SK-N-MC (cell line): ENCODE results near the gene NACC2.

Experiments used
- EZH2 ChIP-seq: fragments of 200-600 bp; sonication (generic); IDR thresholded peaks from one replicate; pipeline ENCODE4 v1.6.1; 2017; ENCODE audit warnings: antibody characterized with exemption
- POLR2AphosphoS5 ChIP-seq: IDR thresholded peaks from 2 replicates; pipeline ENCODE4 v1.6.1; 2012; ENCODE audit warnings: mild to moderate bottlenecking, low read depth, low read length, borderline replicate concordance

GRCh38 chr9:135995816-135996215 lies 99.3 kb downstream of the NACC2 start:
- TF ChIP-seq EZH2 (no peak), POLR2AphosphoS5 (no peak)
